GM23338 (cell line): ENCODE measurements around the gene RYR2. TPM values are rescaled to one million over a fixed set of nuclear protein-coding genes. Genes with fewer than 3 reads are reported as not detected.

ENCODE experiments used
- ATAC-seq: fragments of 200-7000 bp; cut with Tn5 transposase; 3 replicates; pipeline ENCODE4 v1.9.1; 2020
- DNase-seq: peaks from one replicate; pipeline ENCODE4 v3.0.0-alpha.2; 2015; ENCODE audit warnings: low spot score
- H2AFZ ChIP-seq: fragments of 200-600 bp; sonication (generic); 2 replicates; pipeline ENCODE4 v1.8.0; 2016; ENCODE audit warnings: antibody characterized with exemption, mild to moderate bottlenecking, moderate library complexity
- H3F3A ChIP-seq: fragments of 200-600 bp; sonication (generic); replicated peaks from 2 replicates; pipeline ENCODE4 v1.8.0; 2017; ENCODE audit warnings: antibody characterized with exemption, mixed run types, low read depth
- H3K27ac ChIP-seq: fragments of 200-600 bp; sonication (generic); 2 replicates; pipeline ENCODE4 v1.6.1; 2016; ENCODE audit warnings: low read depth
- H3K27me3 ChIP-seq: fragments of 200-600 bp; sonication (generic); 2 replicates; pipeline ENCODE4 v1.8.0; 2016; ENCODE audit warnings: mild to moderate bottlenecking, mixed run types, moderate library complexity; ENCODE audit not compliant: insufficient read depth
- H3K36me3 ChIP-seq: fragments of 200-600 bp; sonication (generic); 2 replicates; pipeline ENCODE4 v1.8.0; 2016; ENCODE audit warnings: mild to moderate bottlenecking; ENCODE audit not compliant: insufficient read depth
- H3K4me1 ChIP-seq: fragments of 200-600 bp; sonication (generic); 2 replicates; pipeline ENCODE4 v1.8.0; 2016; ENCODE audit warnings: mild to moderate bottlenecking, moderate library complexity; ENCODE audit not compliant: insufficient read depth
- H3K4me2 ChIP-seq: fragments of 200-600 bp; sonication (generic); 2 replicates; pipeline ENCODE4 v1.7.1; 2017; ENCODE audit warnings: mixed run types
- H3K4me3 ChIP-seq: fragments of 200-600 bp; sonication (generic); 2 replicates; pipeline ENCODE4 v1.6.1; 2016; ENCODE audit warnings: mixed run types
- H3K79me2 ChIP-seq: fragments of 200-600 bp; sonication (generic); replicated peaks from 2 replicates; pipeline ENCODE4 v1.8.0; 2017; ENCODE audit warnings: mild to moderate bottlenecking; ENCODE audit not compliant: insufficient read depth
- H3K9me2 ChIP-seq: fragments of 200-600 bp; sonication (generic); 2 replicates; pipeline ENCODE4 v1.8.0; 2017; ENCODE audit not compliant: insufficient read depth
- H4K20me1 ChIP-seq: fragments of 200-600 bp; sonication (generic); replicated peaks from 2 replicates; pipeline ENCODE4 v1.8.0; 2017; ENCODE audit warnings: mild to moderate bottlenecking; ENCODE audit not compliant: insufficient read depth
- H3K27ac Mint-ChIP-seq: 2 replicates; pipeline ENCODE4 v1.8.0; 2020; ENCODE audit warnings: inconsistent platforms, mild to moderate bottlenecking, moderate library complexity, mixed read lengths
- H3K27me3 Mint-ChIP-seq: 3 replicates; pipeline ENCODE4 v1.8.0; 2022; ENCODE audit warnings: low read depth, mild to moderate bottlenecking, moderate library complexity, mixed read lengths, inconsistent platforms; ENCODE audit not compliant: insufficient read depth, poor library complexity
- H3K36me3 Mint-ChIP-seq: 3 replicates; pipeline ENCODE4 v1.8.0; 2021; ENCODE audit warnings: low read depth, mild to moderate bottlenecking, inconsistent platforms, moderate library complexity, mixed read lengths
- H3K4me1 Mint-ChIP-seq: 3 replicates; pipeline ENCODE4 v1.8.0; 2020; ENCODE audit warnings: mild to moderate bottlenecking, inconsistent platforms, mixed read lengths
- H3K4me3 Mint-ChIP-seq: 3 replicates; pipeline ENCODE4 v1.8.0; 2021; ENCODE audit warnings: moderate library complexity, mild to moderate bottlenecking, inconsistent platforms, mixed read lengths
- H3K9me3 Mint-ChIP-seq: 3 replicates; pipeline ENCODE4 v1.8.0; 2020; ENCODE audit warnings: moderate library complexity, mild to moderate bottlenecking, inconsistent platforms, mixed read lengths
- EZH2 ChIP-seq: fragments of 200-600 bp; sonication (generic); IDR thresholded peaks from one replicate; pipeline ENCODE4 v1.8.0; 2017; ENCODE audit warnings: antibody characterized with exemption, mild to moderate bottlenecking, low read depth; ENCODE audit not compliant: unreplicated experiment
- EZH2phosphoT487 ChIP-seq: fragments of 200-600 bp; sonication (generic); IDR thresholded peaks from one replicate; pipeline ENCODE4 v1.8.1; 2018; ENCODE audit warnings: antibody characterized with exemption; ENCODE audit not compliant: unreplicated experiment
- JUNB ChIP-seq: IDR thresholded peaks from one replicate; pipeline ENCODE4 v1.6.1; 2016; ENCODE audit warnings: antibody characterized with exemption; ENCODE audit not compliant: unreplicated experiment
- NANOG ChIP-seq: IDR thresholded peaks from 2 replicates; pipeline ENCODE4 v1.6.1; 2016; ENCODE audit warnings: antibody characterized with exemption, borderline replicate concordance
- POLR2AphosphoS5 ChIP-seq: IDR thresholded peaks from 2 replicates; pipeline ENCODE4 v1.6.1; 2016; ENCODE audit warnings: antibody characterized with exemption, low read depth
- STAT1 ChIP-seq: IDR thresholded peaks from one replicate; pipeline ENCODE4 v1.6.1; 2016; ENCODE audit warnings: antibody characterized with exemption; ENCODE audit not compliant: unreplicated experiment
- ZNF331 ChIP-seq: fragments of 250-450 bp; sonication (Bioruptor Pico); IDR thresholded peaks from 2 replicates; pipeline ENCODE4 v1.5.0; 2020; ENCODE audit warnings: low read depth, mild to moderate bottlenecking, moderate library complexity
- polyA plus RNA-seq: library from polyadenylated mRNA; unstranded; fragments of >200 nt; fragmentation: Nextera tagmentation; extraction: Ambion mirVana; gene quantifications from 2 replicates; pipeline ENCODE4 v1.2.1, GENCODE V29; 2016
- total RNA-seq: library from RNA; depleted of rRNA; stranded (reverse); fragments of >200 nt; shearing (Covaris generic); gene quantifications from 2 replicates; pipeline ENCODE4 v1.2.3, GENCODE V29; 2014
- TF ChIP-seq, protein P1 (sequence below), 2 experiments: fragments of 200-600 bp in 1 of 2; sonication (generic) in 1 of 2; conservative IDR thresholded peaks; 2 replicates each; pipeline versions ENCODE4 v1.5.1 to v1.6.1; 2016 to 2017; ENCODE audit warnings: antibody characterized with exemption in 2 of 2, low read depth in 2 of 2, mild to moderate bottlenecking in 2 of 2, moderate library complexity in 1 of 2
- TF ChIP-seq, protein P2 (sequence below): IDR thresholded peaks from 2 replicates; pipeline ENCODE4 v1.6.1; 2016; ENCODE audit warnings: antibody characterized with exemption
- TF ChIP-seq, protein P3 (sequence below): fragments of 250-450 bp; sonication (Bioruptor Pico); IDR thresholded peaks from 2 replicates; pipeline ENCODE4 v1.5.0; 2020; ENCODE audit warnings: mild to moderate bottlenecking, moderate library complexity

RYR2 gene
- total and polyA plus RNA-seq, 2 experiments from 2014 or later: 8.9 to 10.0 TPM

- Histone ChIP-seq H3K36me3 (no peaks in the 10 kb centered on the region), H2AFZ (no peak overlapping the region), H3K79me2 (peaks cover 47% of the 10 kb centered on the region), H3K9me2 (no peaks in the 10 kb centered on the region), H3F3A (no peaks in the 10 kb centered on the region), H3K27me3 (no peaks in the 10 kb centered on the region), H3K4me2 (no peak overlapping the region), H3K27ac (no peak overlapping the region), H3K4me3 (no peak overlapping the region), H3K4me1 (peaks cover 12% of the 10 kb centered on the region; the same call in 1 of the 2 replicates), H4K20me1 (no peaks in the 10 kb centered on the region)
- H3K27me3 Mint-ChIP-seq: no peaks in the 10 kb centered on the region
- no peak overlapping the region for H3K4me3 Mint-ChIP-seq
- ATAC-seq: no peak
- DNase-seq: no peak
- peaks cover 17% of the 10 kb centered on the region for H3K4me1 Mint-ChIP-seq
- H3K9me3 Mint-ChIP-seq: no peaks in the 10 kb centered on the region
- 0 out of 2 replicates have a peak overlapping the region, but pooled peaks have one; percentile 36 for H3K27ac Mint-ChIP-seq
- TF ChIP-seq, protein P1, sequence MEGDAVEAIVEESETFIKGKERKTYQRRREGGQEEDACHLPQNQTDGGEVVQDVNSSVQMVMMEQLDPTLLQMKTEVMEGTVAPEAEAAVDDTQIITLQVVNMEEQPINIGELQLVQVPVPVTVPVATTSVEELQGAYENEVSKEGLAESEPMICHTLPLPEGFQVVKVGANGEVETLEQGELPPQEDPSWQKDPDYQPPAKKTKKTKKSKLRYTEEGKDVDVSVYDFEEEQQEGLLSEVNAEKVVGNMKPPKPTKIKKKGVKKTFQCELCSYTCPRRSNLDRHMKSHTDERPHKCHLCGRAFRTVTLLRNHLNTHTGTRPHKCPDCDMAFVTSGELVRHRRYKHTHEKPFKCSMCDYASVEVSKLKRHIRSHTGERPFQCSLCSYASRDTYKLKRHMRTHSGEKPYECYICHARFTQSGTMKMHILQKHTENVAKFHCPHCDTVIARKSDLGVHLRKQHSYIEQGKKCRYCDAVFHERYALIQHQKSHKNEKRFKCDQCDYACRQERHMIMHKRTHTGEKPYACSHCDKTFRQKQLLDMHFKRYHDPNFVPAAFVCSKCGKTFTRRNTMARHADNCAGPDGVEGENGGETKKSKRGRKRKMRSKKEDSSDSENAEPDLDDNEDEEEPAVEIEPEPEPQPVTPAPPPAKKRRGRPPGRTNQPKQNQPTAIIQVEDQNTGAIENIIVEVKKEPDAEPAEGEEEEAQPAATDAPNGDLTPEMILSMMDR (conservative IDR thresholded peaks at IDR 0.05; ENCODE audit: low read depth in 2 of 2): no peak
- TF ChIP-seq JUNB (no peak), POLR2AphosphoS5 (no peak), EZH2phosphoT487 (no peak), EZH2 (no peak), NANOG (no peak), ZNF331 (CRISPR knock-in tag) (no peak), STAT1 (no peak)
- TF ChIP-seq, protein P2, sequence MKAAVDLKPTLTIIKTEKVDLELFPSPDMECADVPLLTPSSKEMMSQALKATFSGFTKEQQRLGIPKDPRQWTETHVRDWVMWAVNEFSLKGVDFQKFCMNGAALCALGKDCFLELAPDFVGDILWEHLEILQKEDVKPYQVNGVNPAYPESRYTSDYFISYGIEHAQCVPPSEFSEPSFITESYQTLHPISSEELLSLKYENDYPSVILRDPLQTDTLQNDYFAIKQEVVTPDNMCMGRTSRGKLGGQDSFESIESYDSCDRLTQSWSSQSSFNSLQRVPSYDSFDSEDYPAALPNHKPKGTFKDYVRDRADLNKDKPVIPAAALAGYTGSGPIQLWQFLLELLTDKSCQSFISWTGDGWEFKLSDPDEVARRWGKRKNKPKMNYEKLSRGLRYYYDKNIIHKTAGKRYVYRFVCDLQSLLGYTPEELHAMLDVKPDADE: no peak
- TF ChIP-seq, protein P3, sequence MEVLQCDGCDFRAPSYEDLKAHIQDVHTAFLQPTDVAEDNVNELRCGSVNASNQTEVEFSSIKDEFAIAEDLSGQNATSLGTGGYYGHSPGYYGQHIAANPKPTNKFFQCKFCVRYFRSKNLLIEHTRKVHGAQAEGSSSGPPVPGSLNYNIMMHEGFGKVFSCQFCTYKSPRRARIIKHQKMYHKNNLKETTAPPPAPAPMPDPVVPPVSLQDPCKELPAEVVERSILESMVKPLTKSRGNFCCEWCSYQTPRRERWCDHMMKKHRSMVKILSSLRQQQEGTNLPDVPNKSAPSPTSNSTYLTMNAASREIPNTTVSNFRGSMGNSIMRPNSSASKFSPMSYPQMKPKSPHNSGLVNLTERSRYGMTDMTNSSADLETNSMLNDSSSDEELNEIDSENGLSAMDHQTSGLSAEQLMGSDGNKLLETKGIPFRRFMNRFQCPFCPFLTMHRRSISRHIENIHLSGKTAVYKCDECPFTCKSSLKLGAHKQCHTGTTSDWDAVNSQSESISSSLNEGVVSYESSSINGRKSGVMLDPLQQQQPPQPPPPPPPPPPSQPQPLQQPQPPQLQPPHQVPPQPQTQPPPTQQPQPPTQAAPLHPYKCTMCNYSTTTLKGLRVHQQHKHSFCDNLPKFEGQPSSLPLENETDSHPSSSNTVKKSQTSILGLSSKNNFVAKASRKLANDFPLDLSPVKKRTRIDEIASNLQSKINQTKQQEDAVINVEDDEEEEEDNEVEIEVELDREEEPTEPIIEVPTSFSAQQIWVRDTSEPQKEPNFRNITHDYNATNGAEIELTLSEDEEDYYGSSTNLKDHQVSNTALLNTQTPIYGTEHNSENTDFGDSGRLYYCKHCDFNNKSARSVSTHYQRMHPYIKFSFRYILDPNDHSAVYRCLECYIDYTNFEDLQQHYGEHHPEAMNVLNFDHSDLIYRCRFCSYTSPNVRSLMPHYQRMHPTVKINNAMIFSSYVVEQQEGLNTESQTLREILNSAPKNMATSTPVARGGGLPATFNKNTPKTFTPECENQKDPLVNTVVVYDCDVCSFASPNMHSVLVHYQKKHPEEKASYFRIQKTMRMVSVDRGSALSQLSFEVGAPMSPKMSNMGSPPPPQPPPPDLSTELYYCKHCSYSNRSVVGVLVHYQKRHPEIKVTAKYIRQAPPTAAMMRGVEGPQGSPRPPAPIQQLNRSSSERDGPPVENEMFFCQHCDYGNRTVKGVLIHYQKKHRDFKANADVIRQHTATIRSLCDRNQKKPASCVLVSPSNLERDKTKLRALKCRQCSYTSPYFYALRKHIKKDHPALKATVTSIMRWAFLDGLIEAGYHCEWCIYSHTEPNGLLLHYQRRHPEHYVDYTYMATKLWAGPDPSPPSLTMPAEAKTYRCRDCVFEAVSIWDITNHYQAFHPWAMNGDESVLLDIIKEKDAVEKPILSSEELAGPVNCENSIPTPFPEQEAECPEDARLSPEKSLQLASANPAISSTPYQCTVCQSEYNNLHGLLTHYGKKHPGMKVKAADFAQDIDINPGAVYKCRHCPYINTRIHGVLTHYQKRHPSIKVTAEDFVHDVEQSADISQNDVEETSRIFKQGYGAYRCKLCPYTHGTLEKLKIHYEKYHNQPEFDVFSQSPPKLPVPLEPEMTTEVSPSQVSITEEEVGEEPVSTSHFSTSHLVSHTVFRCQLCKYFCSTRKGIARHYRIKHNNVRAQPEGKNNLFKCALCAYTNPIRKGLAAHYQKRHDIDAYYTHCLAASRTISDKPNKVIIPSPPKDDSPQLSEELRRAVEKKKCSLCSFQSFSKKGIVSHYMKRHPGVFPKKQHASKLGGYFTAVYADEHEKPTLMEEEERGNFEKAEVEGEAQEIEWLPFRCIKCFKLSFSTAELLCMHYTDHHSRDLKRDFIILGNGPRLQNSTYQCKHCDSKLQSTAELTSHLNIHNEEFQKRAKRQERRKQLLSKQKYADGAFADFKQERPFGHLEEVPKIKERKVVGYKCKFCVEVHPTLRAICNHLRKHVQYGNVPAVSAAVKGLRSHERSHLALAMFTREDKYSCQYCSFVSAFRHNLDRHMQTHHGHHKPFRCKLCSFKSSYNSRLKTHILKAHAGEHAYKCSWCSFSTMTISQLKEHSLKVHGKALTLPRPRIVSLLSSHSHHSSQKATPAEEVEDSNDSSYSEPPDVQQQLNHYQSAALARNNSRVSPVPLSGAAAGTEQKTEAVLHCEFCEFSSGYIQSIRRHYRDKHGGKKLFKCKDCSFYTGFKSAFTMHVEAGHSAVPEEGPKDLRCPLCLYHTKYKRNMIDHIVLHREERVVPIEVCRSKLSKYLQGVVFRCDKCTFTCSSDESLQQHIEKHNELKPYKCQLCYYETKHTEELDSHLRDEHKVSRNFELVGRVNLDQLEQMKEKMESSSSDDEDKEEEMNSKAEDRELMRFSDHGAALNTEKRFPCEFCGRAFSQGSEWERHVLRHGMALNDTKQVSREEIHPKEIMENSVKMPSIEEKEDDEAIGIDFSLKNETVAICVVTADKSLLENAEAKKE: no peak
- H3K36me3 Mint-ChIP-seq: no peaks in the 10 kb centered on the region
Measured at GRCh38 chr1:237191403-237191802, 149.4 kb downstream of the RYR2 start.
